ENCODE results near the gene SLC7A11.

DNA sequence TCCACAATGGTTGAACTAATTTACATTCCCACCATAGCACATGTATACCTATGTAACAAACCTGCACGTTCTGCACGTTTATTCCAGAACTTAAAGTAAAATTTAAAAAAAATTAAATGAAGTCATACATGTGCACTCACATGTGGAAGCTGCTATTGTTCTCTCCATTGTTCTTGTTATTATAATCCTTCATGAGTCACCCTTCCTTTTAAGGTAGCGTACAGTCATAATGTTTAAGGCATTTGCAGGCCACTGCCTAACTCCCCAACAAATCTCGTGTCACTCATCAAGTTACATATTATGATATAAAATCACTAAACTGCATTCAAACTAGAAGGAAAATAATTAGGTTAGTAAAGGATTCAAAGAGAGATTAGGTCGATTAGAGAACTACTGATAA lies 63.6 kb downstream of the SLC7A11 start:
- TF ChIP-seq, protein P1, sequence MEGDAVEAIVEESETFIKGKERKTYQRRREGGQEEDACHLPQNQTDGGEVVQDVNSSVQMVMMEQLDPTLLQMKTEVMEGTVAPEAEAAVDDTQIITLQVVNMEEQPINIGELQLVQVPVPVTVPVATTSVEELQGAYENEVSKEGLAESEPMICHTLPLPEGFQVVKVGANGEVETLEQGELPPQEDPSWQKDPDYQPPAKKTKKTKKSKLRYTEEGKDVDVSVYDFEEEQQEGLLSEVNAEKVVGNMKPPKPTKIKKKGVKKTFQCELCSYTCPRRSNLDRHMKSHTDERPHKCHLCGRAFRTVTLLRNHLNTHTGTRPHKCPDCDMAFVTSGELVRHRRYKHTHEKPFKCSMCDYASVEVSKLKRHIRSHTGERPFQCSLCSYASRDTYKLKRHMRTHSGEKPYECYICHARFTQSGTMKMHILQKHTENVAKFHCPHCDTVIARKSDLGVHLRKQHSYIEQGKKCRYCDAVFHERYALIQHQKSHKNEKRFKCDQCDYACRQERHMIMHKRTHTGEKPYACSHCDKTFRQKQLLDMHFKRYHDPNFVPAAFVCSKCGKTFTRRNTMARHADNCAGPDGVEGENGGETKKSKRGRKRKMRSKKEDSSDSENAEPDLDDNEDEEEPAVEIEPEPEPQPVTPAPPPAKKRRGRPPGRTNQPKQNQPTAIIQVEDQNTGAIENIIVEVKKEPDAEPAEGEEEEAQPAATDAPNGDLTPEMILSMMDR (IDR thresholded peaks at IDR 0.05), result no peak
- TF ChIP-seq POLR2A (IDR thresholded peaks at IDR 0.05), result no peak

Data from adrenal gland (tissue), 5 donors.